ENCODE results near the gene SLC39A11.
A peak's percentile ranks its signal among the peaks of the same experiment; 100 is the strongest.

SLC39A11 gene

DNA sequence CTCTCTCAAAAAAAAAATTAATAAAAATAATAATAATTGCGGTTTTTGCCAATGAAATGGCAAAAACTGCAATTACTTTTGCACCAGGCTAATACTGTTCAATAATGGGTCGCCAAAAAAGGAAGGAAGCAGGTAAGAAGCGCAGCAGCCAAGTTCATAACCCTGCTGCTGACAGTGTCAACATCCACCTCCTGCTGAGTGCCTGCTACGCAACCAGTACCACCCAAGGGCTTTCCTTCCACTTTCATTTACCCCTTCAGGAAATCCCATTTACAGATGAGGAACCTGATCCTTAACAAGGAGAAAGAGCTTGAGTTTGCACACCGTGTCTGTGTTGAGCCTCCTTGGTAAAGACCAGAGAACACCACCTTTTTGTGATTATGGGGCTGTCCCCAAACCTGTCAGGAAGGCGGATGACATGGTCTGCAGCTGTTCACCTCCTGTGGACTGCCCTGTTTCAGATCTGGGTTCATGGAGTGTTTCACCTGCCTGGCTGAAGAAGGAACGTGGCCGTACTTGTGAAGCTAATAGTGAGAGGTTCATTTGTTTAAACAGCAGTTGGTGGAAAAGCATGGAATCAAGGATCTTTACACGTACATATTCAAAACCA lies 378.0 kb downstream of the SLC39A11 start:
- no peak for TF ChIP-seq CREB1 (IDR thresholded peaks at IDR 0.05; ENCODE audit: low read depth)
- no peak for TF ChIP-seq REST (IDR thresholded peaks at IDR 0.05; ENCODE audit: low read depth)
- TF ChIP-seq RAD21 (IDR thresholded peaks at IDR 0.05; ENCODE audit: low read depth) = no peak
- TF ChIP-seq EP300 (IDR thresholded peaks at IDR 0.05; ENCODE audit: borderline replicate concordance) = no peak
- no peak for TF ChIP-seq TAF1 (IDR thresholded peaks at IDR 0.05; ENCODE audit: low read depth)
- no peak for TF ChIP-seq ZBTB7A (IDR thresholded peaks at IDR 0.05; ENCODE audit: low read depth)

DNA sequence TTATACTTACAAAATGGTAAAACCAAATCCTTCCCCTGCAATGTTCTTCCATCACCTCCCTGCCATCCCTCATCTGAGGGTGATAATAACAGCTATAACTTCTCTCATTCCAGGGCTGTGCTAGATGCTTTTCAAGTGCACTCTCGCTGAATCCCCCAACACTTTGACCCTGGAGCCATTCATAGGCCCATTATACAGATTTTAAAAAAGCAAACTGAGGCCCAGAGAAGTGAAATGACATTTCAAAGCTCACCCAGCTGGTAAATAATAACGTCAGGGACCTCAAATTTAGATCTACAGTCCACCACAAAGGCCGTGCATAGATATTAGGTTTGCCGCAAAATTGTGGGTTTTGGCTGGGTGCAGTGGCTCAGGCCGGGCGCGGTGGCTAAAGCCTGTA lies 378.8 kb downstream of the SLC39A11 start:
- TF ChIP-seq NFIC (IDR thresholded peaks at IDR 0.05) (no peak), TAF1 (IDR thresholded peaks at IDR 0.05; ENCODE audit: low read depth) (no peak), EGR1 (IDR thresholded peaks at IDR 0.05) (no peak), TCF12 (IDR thresholded peaks at IDR 0.05; ENCODE audit: low read depth) (no peak), FOXM1 (IDR thresholded peaks at IDR 0.05; ENCODE audit: borderline replicate concordance, low read depth) (no peak), REST (IDR thresholded peaks at IDR 0.05; ENCODE audit: low read depth) (no peak), CEBPB (IDR thresholded peaks at IDR 0.05) (no peak), ZBTB7A (IDR thresholded peaks at IDR 0.05; ENCODE audit: low read depth) (no peak), YY1 (IDR thresholded peaks at IDR 0.05; ENCODE audit: low read depth) (no peak), EP300 (IDR thresholded peaks at IDR 0.05; ENCODE audit: borderline replicate concordance) (no peak), TEAD4 (IDR thresholded peaks at IDR 0.05) (no peak), CREB1 (IDR thresholded peaks at IDR 0.05; ENCODE audit: low read depth) (no peak), USF1 (IDR thresholded peaks at IDR 0.05) (no peak), RAD21 (IDR thresholded peaks at IDR 0.05; ENCODE audit: low read depth) (no peak)
- TF ChIP-seq, protein P1, sequence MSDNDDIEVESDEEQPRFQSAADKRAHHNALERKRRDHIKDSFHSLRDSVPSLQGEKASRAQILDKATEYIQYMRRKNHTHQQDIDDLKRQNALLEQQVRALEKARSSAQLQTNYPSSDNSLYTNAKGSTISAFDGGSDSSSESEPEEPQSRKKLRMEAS (IDR thresholded peaks at IDR 0.05) = no peak

- no peak for TF ChIP-seq TAF1 (IDR thresholded peaks at IDR 0.05; ENCODE audit: low read depth)
- TF ChIP-seq CREB1 (IDR thresholded peaks at IDR 0.05; ENCODE audit: low read depth) = no peak
- no peak for TF ChIP-seq TCF12 (IDR thresholded peaks at IDR 0.05; ENCODE audit: low read depth)
- TF ChIP-seq, protein P1 (IDR thresholded peaks at IDR 0.05) = no peak
- no peak for TF ChIP-seq USF1 (IDR thresholded peaks at IDR 0.05)
- no peak for TF ChIP-seq CEBPB (IDR thresholded peaks at IDR 0.05)
- no peak for TF ChIP-seq ZBTB7A (IDR thresholded peaks at IDR 0.05; ENCODE audit: low read depth)
- TF ChIP-seq TEAD4 (IDR thresholded peaks at IDR 0.05) = no peak
- no peak for TF ChIP-seq EGR1 (IDR thresholded peaks at IDR 0.05)
- TF ChIP-seq REST (IDR thresholded peaks at IDR 0.05; ENCODE audit: low read depth) = no peak
- no peak for TF ChIP-seq NFIC (IDR thresholded peaks at IDR 0.05)
- no peak for TF ChIP-seq FOXM1 (IDR thresholded peaks at IDR 0.05; ENCODE audit: borderline replicate concordance, low read depth)
- TF ChIP-seq RAD21 (IDR thresholded peaks at IDR 0.05; ENCODE audit: low read depth) = no peak
- no peak for TF ChIP-seq EP300 (IDR thresholded peaks at IDR 0.05; ENCODE audit: borderline replicate concordance)
- TF ChIP-seq YY1 (IDR thresholded peaks at IDR 0.05; ENCODE audit: low read depth) = no peak
These were observed 380.8 kb downstream of the SLC39A11 start for GRCh38 chr17:72711521-72712310.

DNA sequence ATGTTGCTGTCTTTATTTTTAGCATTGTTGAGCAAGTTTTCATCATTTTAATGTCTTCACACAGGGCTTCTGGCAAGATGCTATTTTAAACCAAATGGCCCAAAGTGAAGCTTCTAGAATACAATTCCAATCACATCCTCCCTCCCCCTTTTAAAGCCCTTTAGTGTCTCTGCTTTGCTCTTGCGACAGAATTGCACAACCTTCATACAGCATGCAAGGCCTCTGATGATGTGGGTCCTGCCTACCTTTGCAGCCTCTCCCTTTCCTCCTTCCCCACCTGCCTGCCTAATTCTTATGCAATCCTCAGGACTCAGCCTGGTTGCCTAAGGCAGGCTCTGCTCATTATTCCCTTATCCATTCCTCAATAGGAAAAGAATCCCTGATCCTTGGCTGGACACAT lies 381.7 kb downstream of the SLC39A11 start:
- TF ChIP-seq TCF12 (IDR thresholded peaks at IDR 0.05; ENCODE audit: low read depth) (no peak), CEBPB (IDR thresholded peaks at IDR 0.05) (peak; percentile 60; the same call in 1 of the 2 replicates)
